Effector memory CD8-positive, alpha-beta T cell (primary cell): ENCODE data around the gene SRGAP2.
"Not testable (repeated sequence)": the region's sequence is repeated elsewhere in the genome, so short reads cannot be mapped to it uniquely, and the experiment has no call there.

Experiments
- ATAC-seq: fragments of 150-1000 bp; cut with Tn5 transposase; replicated peaks from 2 replicates; pipeline ENCODE4 v1.10.0; 2021; ENCODE audit warnings: mild to moderate bottlenecking, moderate library complexity
- DNase-seq, 3 experiments: peaks; one replicate each; pipeline ENCODE4 v3.0.0; 2021
- H3K27ac Mint-ChIP-seq, 2 donors: one replicate each; pipeline ENCODE4 v1.8.0; 2022; ENCODE audit warnings: mild to moderate bottlenecking in 2 of 2, mixed read lengths in 2 of 2, moderate library complexity in 2 of 2
- H3K27me3 Mint-ChIP-seq, 2 donors: one replicate each; pipeline ENCODE4 v1.8.0; 2022; ENCODE audit warnings: mixed read lengths in 2 of 2
- H3K36me3 Mint-ChIP-seq: one replicate; pipeline ENCODE4 v1.8.0; 2022; ENCODE audit warnings: mild to moderate bottlenecking, moderate library complexity, mixed read lengths; ENCODE audit not compliant: insufficient read depth
- H3K4me1 Mint-ChIP-seq, 2 donors: one replicate each; pipeline ENCODE4 v1.8.0; 2022; ENCODE audit warnings: low read depth in 2 of 2, mixed read lengths in 2 of 2
- H3K4me3 Mint-ChIP-seq, 2 donors: one replicate each; pipeline ENCODE4 v1.8.0; 2022; ENCODE audit warnings: mild to moderate bottlenecking in 2 of 2, mixed read lengths in 2 of 2, moderate library complexity in 2 of 2
- H3K9me3 Mint-ChIP-seq, 2 donors: one replicate each; pipeline ENCODE4 v1.8.0; 2022; ENCODE audit warnings: mixed read lengths in 2 of 2

The SRGAP2 gene

GRCh38 chr1:206185778-206186177 lies 17.6 kb upstream of the SRGAP2 start:
- H3K27me3 Mint-ChIP-seq, H3K9me3 Mint-ChIP-seq, H3K4me3 Mint-ChIP-seq, DNase-seq, H3K4me1 Mint-ChIP-seq, H3K27ac Mint-ChIP-seq, H3K36me3 Mint-ChIP-seq, ATAC-seq: not testable (repeated sequence)

- H3K4me1 Mint-ChIP-seq, H3K27ac Mint-ChIP-seq, H3K9me3 Mint-ChIP-seq, DNase-seq, ATAC-seq, H3K27me3 Mint-ChIP-seq, H3K36me3 Mint-ChIP-seq, H3K4me3 Mint-ChIP-seq: not testable (repeated sequence)
Measured at GRCh38 chr1:206186826-206187225, 16.5 kb upstream of the SRGAP2 start.

GRCh38 chr1:206195182-206195581 lies 8.2 kb upstream of the SRGAP2 start:
- not testable (repeated sequence) for H3K4me3 Mint-ChIP-seq, H3K27me3 Mint-ChIP-seq, H3K9me3 Mint-ChIP-seq, H3K36me3 Mint-ChIP-seq, ATAC-seq, H3K27ac Mint-ChIP-seq, DNase-seq, H3K4me1 Mint-ChIP-seq

- not testable (repeated sequence) for H3K36me3 Mint-ChIP-seq
Measured at GRCh38 chr1:206196748-206197424, 6.5 kb upstream of the SRGAP2 start.

GRCh38 chr1:206202789-206203363 lies 465 bp upstream of the SRGAP2 start, which contains the start of gene FAM72A:
Gene FAM72A (minus strand): TSS chr1:206202839. CDS start chr1:206202025, 814 bp downstream.
- not testable (repeated sequence) for H3K36me3 Mint-ChIP-seq, H3K27me3 Mint-ChIP-seq, H3K9me3 Mint-ChIP-seq, H3K4me1 Mint-ChIP-seq
- peak within 1 kb of the TSS in 1 of 2 donors; percentile 52 for H3K27ac Mint-ChIP-seq
- H3K4me3 Mint-ChIP-seq = peak within 1 kb of the TSS; percentile 80 to 85
- DNase-seq (peak; percentile 94 to 95 (median 94)), ATAC-seq (peak; percentile 82)

More at GRCh38 chr1:206196748-206197424, 6.5 kb upstream of the SRGAP2 start:
- H3K9me3 Mint-ChIP-seq, ATAC-seq, H3K27me3 Mint-ChIP-seq, H3K27ac Mint-ChIP-seq, DNase-seq, H3K4me3 Mint-ChIP-seq, H3K4me1 Mint-ChIP-seq: not testable (repeated sequence)

GRCh38 chr1:206204159-206204511 lies 794 bp downstream of the SRGAP2 start:
- not testable (repeated sequence) for H3K27me3 Mint-ChIP-seq, DNase-seq, H3K27ac Mint-ChIP-seq, ATAC-seq, H3K9me3 Mint-ChIP-seq, H3K36me3 Mint-ChIP-seq, H3K4me1 Mint-ChIP-seq
- H3K4me3 Mint-ChIP-seq = peak overlapping the region; percentile 46 to 67

GRCh38 chr1:206204871-206205270 lies 1.5 kb downstream of the SRGAP2 start:
- H3K27me3 Mint-ChIP-seq, ATAC-seq, H3K36me3 Mint-ChIP-seq, H3K9me3 Mint-ChIP-seq, H3K27ac Mint-ChIP-seq, H3K4me1 Mint-ChIP-seq: not testable (repeated sequence)
- peak overlapping the region; percentile 60 to 70 for H3K4me3 Mint-ChIP-seq
- peak in 1 of 3 experiments; percentile 0 for DNase-seq

GRCh38 chr1:206205569-206205968 lies 2.2 kb downstream of the SRGAP2 start:
- H3K36me3 Mint-ChIP-seq, H3K4me3 Mint-ChIP-seq, DNase-seq, ATAC-seq, H3K27me3 Mint-ChIP-seq, H3K4me1 Mint-ChIP-seq, H3K27ac Mint-ChIP-seq, H3K9me3 Mint-ChIP-seq: not testable (repeated sequence)

- H3K36me3 Mint-ChIP-seq, H3K27ac Mint-ChIP-seq, H3K4me1 Mint-ChIP-seq, H3K9me3 Mint-ChIP-seq, DNase-seq, H3K4me3 Mint-ChIP-seq, H3K27me3 Mint-ChIP-seq, ATAC-seq: not testable (repeated sequence)
Measured at GRCh38 chr1:206210802-206211201, 7.5 kb downstream of the SRGAP2 start.

GRCh38 chr1:206215600-206216392 lies 12.5 kb downstream of the SRGAP2 start:
- H3K27ac Mint-ChIP-seq, H3K4me3 Mint-ChIP-seq, H3K4me1 Mint-ChIP-seq, DNase-seq, ATAC-seq, H3K27me3 Mint-ChIP-seq, H3K9me3 Mint-ChIP-seq, H3K36me3 Mint-ChIP-seq: not testable (repeated sequence)

GRCh38 chr1:206218285-206218684 lies 14.9 kb downstream of the SRGAP2 start:
- not testable (repeated sequence) for H3K4me3 Mint-ChIP-seq, H3K9me3 Mint-ChIP-seq, DNase-seq, H3K4me1 Mint-ChIP-seq, H3K27me3 Mint-ChIP-seq, ATAC-seq, H3K36me3 Mint-ChIP-seq, H3K27ac Mint-ChIP-seq

- not testable (repeated sequence) for DNase-seq, H3K4me1 Mint-ChIP-seq, H3K27ac Mint-ChIP-seq, ATAC-seq, H3K27me3 Mint-ChIP-seq, H3K9me3 Mint-ChIP-seq, H3K4me3 Mint-ChIP-seq, H3K36me3 Mint-ChIP-seq
Measured at GRCh38 chr1:206218765-206219164, 15.4 kb downstream of the SRGAP2 start.

GRCh38 chr1:206219514-206220331 lies 16.4 kb downstream of the SRGAP2 start:
- not testable (repeated sequence) for ATAC-seq, H3K4me3 Mint-ChIP-seq, H3K27me3 Mint-ChIP-seq, H3K9me3 Mint-ChIP-seq, H3K27ac Mint-ChIP-seq, H3K36me3 Mint-ChIP-seq, H3K4me1 Mint-ChIP-seq, DNase-seq
